EL (cell line): Measurements from ENCODE around the gene RAB13.

ENCODE experiments used
- DNase-seq: peaks from one replicate; pipeline ENCODE4 v3.0.0-alpha.2; 2016

Gene RAB13

DNA sequence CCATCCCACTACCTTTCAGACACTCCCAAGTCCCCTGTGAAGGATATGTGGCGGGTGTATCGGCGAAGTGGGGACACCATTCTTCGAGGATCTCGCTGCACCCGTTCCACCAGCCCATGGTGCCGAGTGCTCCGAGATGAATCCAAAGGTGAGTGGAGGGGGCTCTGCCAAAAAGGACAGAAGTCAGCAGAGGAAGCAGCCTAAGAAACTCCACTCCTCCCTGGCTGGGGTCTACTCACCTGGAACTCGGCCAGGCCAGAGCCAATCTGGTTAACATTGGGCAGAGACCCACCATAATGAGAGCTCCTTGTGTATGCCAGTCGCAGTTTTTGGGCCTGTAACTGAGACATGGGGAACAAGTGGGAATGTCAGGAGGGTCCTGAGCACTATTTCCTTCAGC lies 31.3 kb downstream of the RAB13 start:
- no peak for DNase-seq

DNA sequence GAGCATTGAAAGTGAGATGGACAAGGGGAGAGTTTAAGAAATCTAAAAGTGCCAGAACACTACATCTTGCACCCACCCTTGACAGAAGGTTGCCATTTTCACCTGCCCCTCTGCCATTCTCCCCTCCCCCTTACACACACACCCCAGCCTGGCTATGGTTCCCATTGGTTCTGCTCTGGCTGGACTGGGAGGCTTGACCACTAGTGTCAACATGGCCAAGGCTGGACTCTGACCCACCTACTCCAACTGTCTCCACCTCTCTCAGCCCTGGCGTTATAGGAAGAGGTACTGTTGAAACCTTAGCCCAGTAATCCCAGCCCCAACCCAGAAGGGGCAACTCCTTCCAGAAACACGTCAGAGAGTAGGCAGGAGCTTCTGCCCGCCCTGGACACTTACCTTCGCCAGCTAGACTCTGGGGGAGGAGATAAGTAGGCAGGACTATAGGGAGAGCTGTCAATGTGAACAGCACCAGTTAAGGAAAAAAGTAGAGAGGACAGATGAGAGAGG lies 32.2 kb downstream of the RAB13 start:
- no peak for DNase-seq

- DNase-seq, result no peak
Observed at GRCh38 chr1:153951801-153952200, 34.3 kb downstream of the RAB13 start.

- no peak for DNase-seq
Observed at GRCh38 chr1:153951183-153951582, 35.0 kb downstream of the RAB13 start.

DNA sequence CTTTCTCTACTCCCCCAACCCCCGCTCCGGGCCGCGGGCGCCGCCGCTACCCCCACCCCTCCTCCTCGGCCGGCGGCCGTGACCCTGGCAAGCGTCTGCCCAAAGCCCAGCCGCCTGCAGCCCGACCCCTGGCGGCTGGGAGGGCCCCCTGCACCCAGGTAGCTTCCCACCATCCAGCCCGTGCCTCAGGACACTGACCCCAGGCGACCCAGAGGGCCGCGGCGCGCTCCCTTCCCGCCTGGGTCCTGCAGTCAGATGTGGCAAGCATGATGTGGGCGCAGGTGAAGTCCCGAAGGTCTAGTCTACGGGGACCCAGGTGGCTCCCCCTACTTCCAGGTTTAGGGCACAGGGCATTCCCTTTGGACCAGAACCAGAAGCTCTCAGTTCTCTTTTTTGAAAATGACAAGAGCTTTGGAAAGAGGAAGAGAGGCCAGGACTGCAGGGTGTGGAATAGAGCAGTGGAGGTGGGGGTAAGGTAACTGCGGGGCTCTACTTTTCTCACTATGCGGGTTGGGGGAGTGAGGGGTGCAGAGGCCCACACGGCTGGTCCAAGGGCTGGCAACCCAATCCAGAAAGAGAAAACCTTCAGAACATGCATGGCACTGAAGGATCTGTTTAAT lies 39.4 kb downstream of the RAB13 start, which contains the start of gene DENND4B:
TSS of gene DENND4B (minus strand) at position 97 of the 620 bp plus-strand sequence. CDS start 2,344 bp downstream, outside the sequence.
- peak; percentile 78 for DNase-seq

- DNase-seq, result peak; percentile 70
Observed at GRCh38 chr1:153945795-153946621, 40.1 kb downstream of the RAB13 start.

DNA sequence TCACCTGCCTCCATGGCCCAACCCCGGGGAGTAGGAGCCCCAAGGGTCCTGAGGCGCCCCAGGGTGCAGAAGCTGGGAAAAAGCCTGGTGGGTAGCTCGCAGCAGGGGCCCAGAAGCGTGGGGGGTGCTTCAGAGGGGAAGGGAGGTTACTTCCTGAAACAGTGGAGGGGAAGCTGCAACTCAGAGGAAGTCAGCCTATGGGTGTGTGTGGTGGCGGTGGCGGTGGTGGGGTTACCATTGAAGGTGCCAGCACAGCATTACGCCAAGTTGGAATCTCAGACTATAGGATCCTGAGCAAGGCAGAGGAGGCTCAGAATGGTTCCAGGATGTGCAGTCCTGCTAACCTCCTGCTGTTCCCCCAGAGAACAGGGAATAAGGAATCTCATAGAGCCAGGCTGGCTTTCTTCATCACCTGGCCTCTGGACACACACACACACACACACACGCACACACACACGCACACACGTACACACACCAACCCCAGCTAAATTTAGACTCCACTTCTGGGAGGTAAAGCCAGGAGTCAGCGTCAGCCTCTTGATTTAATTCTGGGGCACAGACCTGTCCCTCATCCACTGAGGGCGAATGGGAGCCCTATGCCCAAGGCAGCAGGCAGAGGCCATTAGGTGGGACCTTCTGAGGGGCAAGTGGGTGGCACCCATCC lies 40.9 kb downstream of the RAB13 start:
- DNase-seq, result peak; percentile 22

GRCh38 chr1:153944827-153945117 lies 41.4 kb downstream of the RAB13 start:
- no peak for DNase-seq

GRCh38 chr1:153944005-153944826 lies 41.9 kb downstream of the RAB13 start:
- no peak for DNase-seq

GRCh38 chr1:153942766-153943549 lies 43.2 kb downstream of the RAB13 start:
- no peak for DNase-seq

GRCh38 chr1:153941826-153942725 lies 44.1 kb downstream of the RAB13 start:
- no peak for DNase-seq

DNA sequence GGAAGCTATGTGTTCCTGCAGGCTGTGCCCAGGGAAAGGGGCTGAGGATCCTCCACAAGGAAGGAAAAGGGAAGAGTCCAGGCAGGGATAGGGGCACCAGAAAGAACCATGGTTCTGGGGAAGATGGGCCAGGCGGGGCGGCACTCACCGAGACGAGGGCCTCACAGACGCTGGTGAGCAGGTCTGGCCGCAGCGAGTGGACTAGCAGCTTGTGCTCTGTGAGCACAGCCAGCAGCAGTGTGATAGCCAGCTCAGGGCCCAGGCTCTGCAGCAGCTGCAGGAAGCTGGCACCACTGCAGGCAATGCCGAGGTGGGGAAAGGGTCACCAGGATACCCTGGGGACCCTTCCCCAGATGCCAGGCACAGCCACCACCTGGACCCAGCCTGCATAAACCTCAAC lies 45.4 kb downstream of the RAB13 start:
- DNase-seq, result no peak

DNA sequence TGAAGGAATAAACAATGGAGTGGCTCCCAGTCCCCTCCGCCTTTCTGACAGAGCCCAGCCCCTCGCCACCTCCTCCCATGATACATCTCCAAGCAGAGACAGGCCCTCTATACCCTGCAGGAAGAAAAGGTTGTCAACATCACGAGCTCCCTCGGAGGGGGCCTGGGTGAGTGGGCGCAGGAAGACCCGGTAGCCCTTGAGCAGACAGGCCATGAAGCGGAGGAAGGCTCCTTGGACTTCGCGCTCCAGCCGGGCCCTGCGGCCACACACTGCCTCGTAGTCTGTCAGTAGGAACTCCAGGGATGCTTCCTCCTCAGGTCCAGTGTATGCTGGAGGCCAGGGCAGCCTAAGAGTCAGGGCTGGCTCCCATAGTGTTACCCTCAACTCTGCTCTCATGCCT lies 46.7 kb downstream of the RAB13 start:
- no peak for DNase-seq

- DNase-seq, result no peak
Observed at GRCh38 chr1:153938996-153939395, 47.1 kb downstream of the RAB13 start.

DNA sequence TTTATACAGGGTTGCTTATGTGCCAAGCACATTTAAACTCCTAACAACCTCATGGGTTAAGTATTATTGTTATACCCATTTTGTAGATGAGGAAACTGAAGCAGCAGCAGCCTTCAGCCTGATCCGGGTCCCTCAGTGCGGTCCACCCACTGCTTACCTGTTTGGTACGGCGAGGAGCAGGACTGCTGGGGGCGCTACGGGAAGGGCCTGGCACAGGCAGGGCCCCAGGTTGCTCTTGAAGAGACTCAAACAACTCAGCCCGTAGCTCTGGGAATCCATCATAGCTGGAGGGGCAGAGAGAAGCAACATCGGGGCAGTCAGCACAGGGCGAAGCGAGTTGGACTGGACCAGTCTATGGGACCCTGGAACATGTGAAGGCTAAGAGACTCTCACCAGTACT lies 48.8 kb downstream of the RAB13 start:
- DNase-seq, result no peak

DNA sequence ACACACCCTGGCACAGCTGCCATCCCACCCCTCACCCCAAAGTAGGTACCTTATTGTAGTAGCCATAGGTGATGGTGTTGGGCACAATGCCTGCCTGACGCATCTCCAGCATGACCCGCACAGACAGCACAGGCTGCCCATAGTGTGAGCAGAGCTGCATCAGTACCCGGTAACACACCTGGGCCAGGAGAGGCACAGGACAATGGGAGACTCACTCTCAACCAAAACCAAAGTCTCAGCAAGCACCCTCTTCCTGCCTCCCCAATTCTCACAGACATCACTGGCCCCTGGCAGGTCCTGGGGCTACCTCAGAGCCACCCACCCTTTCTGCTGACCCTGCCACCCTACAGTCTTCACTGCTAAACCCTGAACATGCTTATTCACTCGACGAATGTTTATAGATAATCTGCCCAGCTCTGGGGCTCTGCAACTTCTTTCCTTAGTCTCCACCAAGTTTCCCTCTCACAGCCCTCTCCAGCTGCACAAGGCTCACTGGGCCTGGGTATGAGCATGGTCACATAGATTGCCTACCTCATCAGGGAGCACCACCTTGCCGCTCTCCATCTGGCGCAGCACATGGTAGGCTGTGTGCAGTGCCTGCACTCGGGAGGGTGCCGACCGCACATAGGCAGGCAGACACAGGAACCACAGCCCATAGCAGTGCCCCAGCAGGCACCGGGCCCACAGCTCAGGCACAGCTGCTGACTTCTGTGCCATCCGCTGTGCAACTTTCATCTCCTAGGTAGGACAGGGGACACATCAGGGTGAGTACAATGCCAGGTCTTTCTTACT lies 49.9 kb downstream of the RAB13 start:
- no peak for DNase-seq

GRCh38 chr1:153934746-153935145 lies 51.4 kb downstream of the RAB13 start:
- DNase-seq, result no peak

- no peak for DNase-seq
Observed at GRCh38 chr1:153933955-153934354, 52.2 kb downstream of the RAB13 start.

- DNase-seq, result no peak
Observed at GRCh38 chr1:153933430-153933829, 52.7 kb downstream of the RAB13 start.
